ENCODE data around the gene KMT2E.
"Not testable (repeated sequence)": the region's sequence is repeated elsewhere in the genome, so short reads cannot be mapped to it uniquely, and the experiment has no call there.

KMT2E gene

GRCh38 chr7:104986628-104987259, 27.3 kb upstream of the KMT2E start:
- peaks cover 20% of the 10 kb centered on the region for H3K36me3 ChIP-seq (ENCODE audit: insufficient read depth, low read length)
- H3K4me3 ChIP-seq (ENCODE audit: low read length) = no peak overlapping the region
- no peaks in the 10 kb centered on the region for H3K27me3 ChIP-seq (ENCODE audit: insufficient read depth, low read length)
- H3K4me1 ChIP-seq (ENCODE audit: insufficient read depth, low read length) = peaks cover 35% of the 10 kb centered on the region
- no peak overlapping the region for H2AFZ ChIP-seq (ENCODE audit: low read depth, low read length)
- H3K9me3 ChIP-seq (ENCODE audit: low read length) = no peaks in the 10 kb centered on the region

DNA sequence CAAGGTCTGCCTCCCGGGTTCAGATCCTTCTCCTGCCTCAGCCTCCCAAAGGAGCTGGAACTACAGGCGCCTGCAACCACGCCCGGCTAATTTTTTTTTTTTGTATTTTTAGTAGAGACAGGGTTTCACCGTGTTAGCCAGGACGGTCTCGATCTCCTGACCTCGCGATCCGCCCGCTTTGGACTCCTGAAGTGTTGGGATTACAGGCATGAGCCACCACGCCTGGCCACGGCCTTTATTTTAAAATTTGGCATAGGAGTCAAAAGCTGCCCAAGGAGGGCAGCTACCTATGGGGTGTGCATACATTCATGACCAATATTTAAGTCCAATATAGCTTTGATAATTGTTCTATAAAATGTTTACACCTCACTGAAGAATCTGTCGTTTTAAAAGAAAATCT, 26.6 kb upstream of the KMT2E start:
- peaks cover 35% of the 10 kb centered on the region for H3K4me1 ChIP-seq (ENCODE audit: insufficient read depth, low read length)
- not testable (repeated sequence) for H3K4me3 ChIP-seq (ENCODE audit: low read length); H3K27me3 ChIP-seq (ENCODE audit: insufficient read depth, low read length); H2AFZ ChIP-seq (ENCODE audit: low read depth, low read length); H3K9me3 ChIP-seq (ENCODE audit: low read length)
- H3K36me3 ChIP-seq (ENCODE audit: insufficient read depth, low read length) = peaks cover 20% of the 10 kb centered on the region

DNA sequence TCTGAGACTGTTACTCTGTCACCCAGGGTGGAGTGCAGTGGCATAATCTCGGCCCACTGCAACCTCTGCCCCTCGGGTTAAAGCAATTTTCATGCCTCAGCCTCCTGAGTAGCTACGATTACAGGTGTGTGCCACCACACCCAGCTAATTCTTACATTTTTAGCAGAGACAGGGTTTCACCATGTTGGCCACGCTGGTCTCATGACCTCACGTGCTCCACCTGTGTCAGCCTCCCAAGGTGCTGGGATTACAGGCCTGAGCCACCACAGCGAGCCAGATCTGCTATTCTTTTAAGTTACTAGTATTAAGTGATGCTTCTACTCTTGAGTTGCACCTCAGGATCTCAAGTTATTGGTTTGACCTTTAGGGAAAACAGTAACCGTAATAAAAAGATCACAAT, 23.0 kb upstream of the KMT2E start:
- Histone ChIP-seq H2AFZ (ENCODE audit: low read depth, low read length) (no peak overlapping the region), H3K4me3 (ENCODE audit: low read length) (no peak overlapping the region), H3K27me3 (ENCODE audit: insufficient read depth, low read length) (no peaks in the 10 kb centered on the region), H3K36me3 (ENCODE audit: insufficient read depth, low read length) (peaks cover 41% of the 10 kb centered on the region), H3K4me1 (ENCODE audit: insufficient read depth, low read length) (peaks cover 7% of the 10 kb centered on the region), H3K9me3 (ENCODE audit: low read length) (no peaks in the 10 kb centered on the region)

GRCh38 chr7:104992306-104992705, 21.7 kb upstream of the KMT2E start:
- Histone ChIP-seq H2AFZ (ENCODE audit: low read depth, low read length) (no peak overlapping the region), H3K9me3 (ENCODE audit: low read length) (no peaks in the 10 kb centered on the region), H3K36me3 (ENCODE audit: insufficient read depth, low read length) (peaks cover 44% of the 10 kb centered on the region), H3K27me3 (ENCODE audit: insufficient read depth, low read length) (no peaks in the 10 kb centered on the region), H3K4me3 (ENCODE audit: low read length) (no peak overlapping the region), H3K4me1 (ENCODE audit: insufficient read depth, low read length) (no peaks in the 10 kb centered on the region)

DNA sequence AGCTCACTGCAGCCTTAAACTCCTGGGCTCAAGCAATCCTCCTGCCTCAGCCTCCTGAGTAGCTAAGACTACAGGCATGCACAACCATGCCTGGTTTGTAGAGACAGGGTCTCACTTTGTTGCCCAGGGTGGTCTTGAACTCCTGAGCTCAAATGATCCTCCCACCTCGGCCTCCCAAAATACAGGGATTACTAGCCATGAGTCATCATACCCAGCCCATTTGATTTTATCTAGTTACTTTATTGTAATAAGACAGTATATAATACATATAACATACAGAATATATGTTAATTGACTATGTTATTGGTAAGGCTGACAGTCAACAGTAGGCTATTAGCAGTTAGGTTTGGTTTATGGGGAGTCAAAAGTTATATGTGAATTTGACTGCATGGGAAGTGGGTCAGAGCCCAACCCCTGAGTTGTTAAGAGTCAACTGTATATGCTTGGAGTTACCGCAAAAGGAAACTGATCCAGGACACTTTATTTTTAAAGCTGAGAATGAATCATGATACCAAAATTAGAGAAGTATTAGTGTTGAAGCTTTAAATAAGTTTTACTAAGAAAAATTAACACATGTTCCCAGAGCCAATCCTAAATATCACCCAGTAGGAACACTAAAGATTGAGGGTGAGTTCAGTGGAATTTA, 20.7 kb upstream of the KMT2E start:
- Histone ChIP-seq H3K4me1 (ENCODE audit: insufficient read depth, low read length) (no peaks in the 10 kb centered on the region), H3K27me3 (ENCODE audit: insufficient read depth, low read length) (no peaks in the 10 kb centered on the region), H2AFZ (ENCODE audit: low read depth, low read length) (no peak overlapping the region), H3K9me3 (ENCODE audit: low read length) (no peaks in the 10 kb centered on the region), H3K4me3 (ENCODE audit: low read length) (no peak overlapping the region), H3K36me3 (ENCODE audit: insufficient read depth, low read length) (peaks cover 40% of the 10 kb centered on the region)

DNA sequence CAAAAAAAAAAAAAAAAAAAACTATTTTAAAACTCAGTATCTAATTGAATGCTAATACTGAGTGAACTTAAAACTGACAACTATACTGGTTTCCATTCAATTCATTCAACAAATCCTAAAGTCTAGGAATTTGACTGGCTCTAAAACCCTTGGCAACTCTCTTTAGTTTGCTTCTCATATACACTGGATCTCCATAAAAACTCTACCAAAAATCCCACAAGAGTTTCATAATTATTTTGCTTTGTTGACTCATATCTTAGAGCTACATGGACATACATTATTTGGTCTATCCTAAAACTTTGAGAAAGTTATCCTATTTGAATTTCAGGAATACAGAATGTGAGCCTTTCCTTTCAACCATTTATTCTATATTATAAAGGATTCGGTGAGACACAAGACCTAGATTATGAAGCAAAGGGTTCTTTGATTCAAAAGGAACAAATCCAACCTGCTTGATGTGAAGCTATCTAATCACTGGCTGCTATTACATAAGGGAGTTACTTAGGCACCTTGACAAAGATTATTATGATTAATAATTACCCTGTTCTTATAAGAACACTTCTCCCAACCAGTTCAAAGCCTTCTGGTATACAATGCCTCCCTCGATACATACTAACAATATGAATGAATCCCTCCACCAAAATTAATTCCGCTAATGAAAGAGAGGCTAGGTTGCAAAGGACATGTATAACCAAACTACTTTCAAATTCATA, 15.8 kb upstream of the KMT2E start:
- Histone ChIP-seq H2AFZ (ENCODE audit: low read depth, low read length) (no peak overlapping the region), H3K9me3 (ENCODE audit: low read length) (no peaks in the 10 kb centered on the region), H3K36me3 (ENCODE audit: insufficient read depth, low read length) (peaks cover 42% of the 10 kb centered on the region), H3K27me3 (ENCODE audit: insufficient read depth, low read length) (no peaks in the 10 kb centered on the region), H3K4me1 (ENCODE audit: insufficient read depth, low read length) (no peaks in the 10 kb centered on the region), H3K4me3 (ENCODE audit: low read length) (no peak overlapping the region)

GRCh38 chr7:105000200-105000599, 13.8 kb upstream of the KMT2E start:
- Histone ChIP-seq H3K36me3 (ENCODE audit: insufficient read depth, low read length) (peaks cover 29% of the 10 kb centered on the region), H3K4me1 (ENCODE audit: insufficient read depth, low read length) (no peaks in the 10 kb centered on the region), H3K9me3 (ENCODE audit: low read length) (no peaks in the 10 kb centered on the region), H3K27me3 (ENCODE audit: insufficient read depth, low read length) (no peaks in the 10 kb centered on the region), H3K4me3 (ENCODE audit: low read length) (no peak overlapping the region), H2AFZ (ENCODE audit: low read depth, low read length) (no peak overlapping the region)

DNA sequence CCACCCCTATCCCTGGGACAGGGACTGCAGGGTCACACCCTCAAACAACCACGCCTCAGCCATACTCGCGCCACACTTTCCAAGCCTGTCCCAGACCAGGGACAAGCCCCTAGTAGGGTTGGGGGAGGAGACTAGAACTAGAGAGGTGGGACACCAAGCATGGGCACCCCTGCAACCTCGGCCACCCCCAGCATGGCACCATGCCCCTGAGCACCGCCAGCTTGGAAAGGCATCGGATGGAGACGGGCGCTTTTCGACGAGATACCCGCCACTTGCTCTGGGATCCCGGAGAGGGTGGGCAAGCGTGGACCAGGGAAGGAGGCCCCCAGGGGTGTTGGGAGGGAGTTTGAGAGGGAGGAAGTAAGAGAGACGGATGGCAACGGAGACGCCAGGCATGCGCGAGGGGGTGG, 13.1 kb upstream of the KMT2E start:
- H3K4me3 ChIP-seq (ENCODE audit: low read length) = no peak overlapping the region
- H3K4me1 ChIP-seq (ENCODE audit: insufficient read depth, low read length) = no peaks in the 10 kb centered on the region
- no peak overlapping the region for H2AFZ ChIP-seq (ENCODE audit: low read depth, low read length)
- peaks cover 30% of the 10 kb centered on the region for H3K36me3 ChIP-seq (ENCODE audit: insufficient read depth, low read length)
- no peaks in the 10 kb centered on the region for H3K9me3 ChIP-seq (ENCODE audit: low read length)
- no peaks in the 10 kb centered on the region for H3K27me3 ChIP-seq (ENCODE audit: insufficient read depth, low read length)

DNA sequence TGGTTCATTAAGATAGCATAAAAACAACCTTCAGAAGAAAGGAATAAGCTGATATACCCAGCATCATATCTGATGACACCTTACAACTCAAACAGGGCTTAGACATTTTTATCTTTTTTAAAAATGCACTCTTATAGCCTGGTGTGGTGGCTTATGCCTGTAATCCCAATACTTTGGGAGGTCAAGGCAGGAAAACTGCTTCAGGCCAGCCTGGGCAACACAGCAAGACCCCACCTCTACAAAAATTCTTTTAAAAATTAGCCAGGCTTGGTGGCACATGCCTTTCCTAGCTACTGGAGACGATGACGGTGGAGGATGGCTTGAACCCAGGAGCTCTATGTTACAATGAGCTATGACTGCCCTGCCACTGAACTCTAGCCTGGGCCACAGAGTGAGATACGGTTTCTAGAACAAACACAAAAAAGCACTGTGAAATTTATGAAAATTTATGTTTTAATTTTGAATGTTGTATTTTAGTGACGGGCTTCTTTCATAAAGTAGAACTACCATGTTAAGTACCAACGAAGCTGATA, 12.3 kb upstream of the KMT2E start:
- no peak overlapping the region for H2AFZ ChIP-seq (ENCODE audit: low read depth, low read length)
- no peaks in the 10 kb centered on the region for H3K27me3 ChIP-seq (ENCODE audit: insufficient read depth, low read length)
- no peak overlapping the region for H3K4me3 ChIP-seq (ENCODE audit: low read length)
- H3K36me3 ChIP-seq (ENCODE audit: insufficient read depth, low read length) = peaks cover 33% of the 10 kb centered on the region
- no peaks in the 10 kb centered on the region for H3K4me1 ChIP-seq (ENCODE audit: insufficient read depth, low read length)
- no peaks in the 10 kb centered on the region for H3K9me3 ChIP-seq (ENCODE audit: low read length)

- no peaks in the 10 kb centered on the region for H3K9me3 ChIP-seq (ENCODE audit: low read length)
- H3K27me3 ChIP-seq (ENCODE audit: insufficient read depth, low read length) = no peaks in the 10 kb centered on the region
- H3K36me3 ChIP-seq (ENCODE audit: insufficient read depth, low read length) = peaks cover 48% of the 10 kb centered on the region
- H2AFZ ChIP-seq (ENCODE audit: low read depth, low read length) = no peak overlapping the region
- H3K4me3 ChIP-seq (ENCODE audit: low read length) = no peak overlapping the region
- H3K4me1 ChIP-seq (ENCODE audit: insufficient read depth, low read length) = no peaks in the 10 kb centered on the region
Observed at GRCh38 chr7:105003275-105003674, 10.7 kb upstream of the KMT2E start.

GRCh38 chr7:105003872-105004510, 10.0 kb upstream of the KMT2E start:
- Histone ChIP-seq H3K4me3 (ENCODE audit: low read length) (no peak overlapping the region), H3K4me1 (ENCODE audit: insufficient read depth, low read length) (no peaks in the 10 kb centered on the region), H3K27me3 (ENCODE audit: insufficient read depth, low read length) (no peaks in the 10 kb centered on the region), H2AFZ (ENCODE audit: low read depth, low read length) (no peak overlapping the region), H3K36me3 (ENCODE audit: insufficient read depth, low read length) (peaks cover 51% of the 10 kb centered on the region), H3K9me3 (ENCODE audit: low read length) (no peaks in the 10 kb centered on the region)

DNA sequence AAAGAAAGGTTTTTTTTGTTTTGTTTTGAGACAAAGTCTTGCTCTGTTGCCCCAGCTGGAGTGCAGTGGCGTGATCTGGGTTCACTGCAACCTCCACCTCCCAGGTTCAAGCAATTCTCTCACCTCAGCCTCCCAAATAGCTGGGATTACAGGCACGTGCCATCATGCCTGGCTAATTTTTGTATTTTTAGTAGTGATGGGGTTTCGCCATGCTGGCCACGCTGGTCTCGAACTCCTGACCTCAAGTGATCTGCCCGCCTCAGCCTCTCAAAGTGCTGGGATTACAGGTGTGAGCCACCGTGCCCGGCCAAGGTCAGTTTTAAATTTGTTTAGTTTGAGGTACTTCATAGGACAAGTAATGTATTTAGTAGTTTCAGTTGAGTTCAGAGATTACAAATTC, 9.0 kb upstream of the KMT2E start:
- H3K27me3 ChIP-seq (ENCODE audit: insufficient read depth, low read length); H2AFZ ChIP-seq (ENCODE audit: low read depth, low read length); H3K4me1 ChIP-seq (ENCODE audit: insufficient read depth, low read length); H3K9me3 ChIP-seq (ENCODE audit: low read length); H3K4me3 ChIP-seq (ENCODE audit: low read length): not testable (repeated sequence)
- peaks cover 53% of the 10 kb centered on the region for H3K36me3 ChIP-seq (ENCODE audit: insufficient read depth, low read length)

DNA sequence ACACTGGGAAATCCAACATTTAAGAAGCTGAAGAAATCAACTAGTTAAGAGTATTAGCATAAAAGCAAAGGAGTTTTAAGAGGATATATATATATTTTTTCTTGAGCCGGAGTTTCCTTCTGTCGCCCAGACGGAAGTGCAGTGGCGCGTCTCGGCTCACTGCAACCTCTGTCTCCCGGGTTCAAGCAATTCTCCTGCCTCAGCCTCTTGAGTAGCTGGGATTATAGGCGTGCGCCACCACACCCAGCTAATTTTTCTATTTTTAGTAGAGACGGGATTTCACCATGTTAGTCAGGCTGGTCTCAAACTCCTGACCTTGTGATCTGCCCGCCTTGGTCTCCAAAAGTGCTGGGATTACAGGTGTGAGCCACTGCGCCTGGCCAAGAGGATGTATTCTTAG, 8.5 kb upstream of the KMT2E start:
- H3K4me1 ChIP-seq (ENCODE audit: insufficient read depth, low read length) = peaks cover 13% of the 10 kb centered on the region
- H2AFZ ChIP-seq (ENCODE audit: low read depth, low read length); H3K4me3 ChIP-seq (ENCODE audit: low read length); H3K27me3 ChIP-seq (ENCODE audit: insufficient read depth, low read length); H3K9me3 ChIP-seq (ENCODE audit: low read length): not testable (repeated sequence)
- H3K36me3 ChIP-seq (ENCODE audit: insufficient read depth, low read length) = peaks cover 52% of the 10 kb centered on the region
